Renal cortex interstitium (tissue), 11 donors: ENCODE measurements around the gene TIMM10. TPM values are rescaled to one million over a fixed set of nuclear protein-coding genes. Genes with fewer than 3 reads are reported as not detected.
"Not testable (repeated sequence)": the region's sequence is repeated elsewhere in the genome, so short reads cannot be mapped to it uniquely, and the experiment has no call there.

Experiments
- DNase-seq, 11 donors: peaks; one replicate each; pipeline ENCODE4 v3.0.0-alpha.2; 2013; ENCODE audit warnings: low read depth in 9 of 11, low spot score in 4 of 11; ENCODE audit errors: extremely low read depth in 1 of 11
- polyA plus RNA-seq, 3 donors: library from polyadenylated mRNA; unstranded; fragments of 120-200 nt; gene quantifications; one replicate each; pipeline ENCODE4 v1.2.1, GENCODE V29; 2013; ENCODE audit not compliant: insufficient read length in 3 of 3

TIMM10 gene
- polyA plus RNA-seq, 3 donors: 32.0 to 40.3 (median 34.9) TPM

DNA sequence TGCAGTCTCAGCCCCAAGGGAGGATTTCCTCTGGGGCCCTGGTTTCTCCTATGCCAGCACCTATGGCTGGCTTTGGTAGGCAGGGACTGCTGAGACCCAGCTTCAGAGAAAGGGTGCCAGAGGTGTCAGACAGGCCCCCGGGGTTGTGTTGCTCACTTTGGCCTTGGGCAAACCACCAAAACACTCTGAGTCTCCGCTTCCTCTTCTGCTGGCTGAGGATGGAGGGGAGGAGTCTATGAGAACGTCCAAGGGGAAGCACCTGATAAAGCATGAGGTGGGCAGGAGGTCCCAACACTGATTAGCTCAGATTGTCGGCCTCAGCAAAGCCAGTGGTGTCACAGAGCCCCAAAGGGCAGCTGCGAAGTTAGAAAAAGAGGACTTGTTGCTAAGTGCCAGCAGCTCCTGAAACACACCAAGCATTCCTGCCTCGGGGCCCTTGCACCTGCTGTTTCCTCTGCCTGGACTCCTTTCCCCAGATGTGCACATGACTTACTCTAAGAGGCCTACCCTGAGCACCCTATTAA is 17.4 kb upstream of the TIMM10 start:
- DNase-seq: no peak

DNA sequence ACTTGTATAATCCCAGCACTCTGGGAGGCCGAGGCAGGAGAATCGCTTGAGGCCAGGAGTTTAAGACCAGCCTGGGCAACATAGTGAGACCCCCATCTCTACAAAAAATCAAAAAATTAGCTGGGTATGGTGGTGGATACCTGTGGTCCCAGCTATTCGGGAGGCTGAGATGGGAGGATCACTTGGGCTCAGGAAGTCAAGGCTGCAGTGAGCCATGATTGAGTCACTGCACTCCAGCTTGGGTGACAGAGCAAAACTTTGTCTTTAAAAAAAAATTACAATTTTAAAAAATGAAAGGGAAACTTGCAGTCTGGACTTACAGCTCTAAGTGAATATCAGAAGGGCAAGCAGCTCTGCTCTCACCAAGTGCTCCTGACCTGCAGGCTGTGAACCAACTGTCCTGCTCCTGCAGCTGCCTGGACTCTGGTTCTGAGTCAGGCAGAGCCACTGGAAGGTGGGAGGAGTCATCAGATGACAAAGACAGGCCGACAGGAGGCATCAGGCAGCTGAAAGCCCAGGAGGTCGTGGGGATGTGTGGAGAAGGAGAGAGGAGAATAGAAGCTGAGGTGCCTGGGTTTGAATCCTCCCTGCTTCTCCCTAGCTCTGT is 16.4 kb upstream of the TIMM10 start:
- no peak for DNase-seq

DNA sequence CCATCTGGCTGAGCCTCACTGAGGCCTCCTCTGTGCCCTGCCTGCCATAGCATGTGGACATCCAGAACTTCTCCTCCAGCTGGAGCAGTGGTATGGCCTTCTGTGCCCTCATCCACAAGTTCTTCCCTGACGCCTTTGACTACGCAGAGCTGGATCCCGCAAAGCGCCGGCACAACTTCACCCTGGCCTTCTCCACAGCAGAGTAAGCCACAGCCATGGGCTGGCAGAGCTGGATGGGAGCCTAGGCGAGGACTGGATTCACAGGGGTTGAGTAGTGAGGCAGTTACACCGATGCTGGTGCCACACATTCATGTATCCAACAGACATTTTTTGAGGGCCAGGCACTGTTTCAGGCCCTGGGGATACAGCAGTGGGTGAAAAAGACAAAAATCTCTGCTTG is 15.9 kb upstream of the TIMM10 start:
- DNase-seq: no peak

DNA sequence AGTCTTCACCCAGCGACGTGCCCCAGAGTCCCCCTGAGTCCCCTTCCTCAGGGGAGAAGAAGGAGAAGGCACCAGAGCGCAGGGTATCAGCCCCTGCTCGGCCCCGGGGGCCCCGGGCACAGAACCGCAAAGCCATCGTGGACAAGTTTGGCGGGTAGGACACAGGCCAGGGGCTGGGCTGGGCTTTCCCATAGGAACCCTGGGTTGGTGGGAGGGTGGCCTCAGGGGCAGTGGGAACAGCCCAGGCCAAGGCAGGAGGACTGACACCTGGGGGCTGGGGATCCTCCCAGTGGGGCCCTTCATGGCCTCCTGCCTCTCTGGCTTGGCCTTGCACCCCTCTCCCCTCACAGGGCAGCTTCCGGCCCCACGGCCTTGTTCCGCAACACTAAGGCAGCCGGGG is 15.3 kb upstream of the TIMM10 start:
- DNase-seq: no peak

DNA sequence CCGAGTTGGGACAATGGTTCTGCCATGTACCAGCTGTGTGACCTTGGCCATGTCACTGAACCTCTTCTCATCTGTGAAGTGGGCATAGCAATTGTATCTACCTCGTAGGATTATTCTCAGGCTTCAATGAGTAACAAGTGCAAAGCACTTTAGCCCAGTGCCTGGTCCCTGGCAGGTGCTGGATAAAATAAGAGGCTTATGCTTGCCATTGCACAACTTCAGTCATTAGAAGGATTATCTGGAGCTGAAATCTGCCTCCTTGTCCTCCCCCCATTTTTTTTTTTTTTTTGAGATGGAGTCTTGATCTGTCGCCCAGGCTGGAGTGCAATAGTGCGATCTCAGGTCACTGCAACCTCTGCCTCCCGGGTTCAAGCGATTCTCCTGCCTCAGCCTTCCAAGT is 14.0 kb upstream of the TIMM10 start:
- DNase-seq: no peak

DNA sequence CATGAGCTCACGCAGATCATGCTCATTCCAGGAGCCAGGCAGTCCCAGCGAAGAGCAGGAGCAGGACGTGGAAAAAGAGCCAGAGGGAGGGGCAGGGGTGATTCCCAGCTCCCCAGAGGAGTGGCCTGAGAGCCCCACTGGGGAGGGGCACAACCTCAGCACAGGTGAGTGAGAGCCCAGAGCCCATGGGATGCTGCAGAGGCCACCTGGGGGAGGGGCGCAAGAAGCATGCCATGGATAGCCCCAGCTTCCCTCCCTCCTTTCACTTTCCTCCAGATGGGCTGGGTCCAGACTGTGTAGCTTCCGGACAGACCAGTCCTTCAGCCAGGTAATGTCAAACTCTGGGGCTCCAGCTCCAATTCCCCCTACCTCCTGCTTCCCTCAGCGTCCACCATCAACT is 13.0 kb upstream of the TIMM10 start:
- no peak for DNase-seq

DNA sequence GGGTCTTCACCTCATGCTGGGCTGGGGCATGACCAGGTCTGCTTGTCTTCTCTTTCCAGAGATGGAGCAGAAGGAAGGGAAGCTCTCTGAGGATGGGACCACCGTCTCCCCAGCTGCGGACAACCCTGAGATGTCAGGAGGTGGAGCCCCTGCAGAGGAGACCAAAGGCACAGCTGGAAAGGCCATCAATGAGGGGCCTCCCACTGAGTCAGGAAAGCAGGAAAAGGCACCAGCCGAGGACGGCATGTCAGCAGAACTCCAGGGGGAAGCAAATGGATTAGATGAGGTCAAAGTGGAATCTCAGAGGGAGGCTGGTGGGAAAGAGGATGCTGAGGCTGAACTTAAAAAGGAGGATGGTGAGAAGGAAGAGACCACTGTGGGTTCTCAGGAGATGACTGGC is 12.0 kb upstream of the TIMM10 start:
- DNase-seq: no peak

DNA sequence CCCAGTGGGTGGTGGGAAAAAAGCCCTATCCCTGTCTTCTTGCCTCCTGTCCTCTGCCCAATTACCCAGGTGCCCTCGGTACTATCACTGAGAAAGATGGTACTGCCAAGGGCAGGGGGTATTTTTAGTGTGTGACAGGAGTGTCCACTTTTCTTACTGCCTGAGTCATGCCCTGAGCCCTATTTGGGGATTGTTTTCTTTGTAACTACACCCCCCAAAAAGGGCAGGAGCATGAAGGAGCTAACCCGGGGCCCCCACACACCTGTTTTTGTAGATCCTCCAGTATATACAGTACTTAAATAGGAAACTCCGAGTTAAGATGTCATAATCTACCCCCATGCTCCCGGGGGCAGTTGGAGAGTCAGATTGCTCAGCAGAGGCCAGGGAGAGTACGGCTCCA is 10.6 kb upstream of the TIMM10 start:
- DNase-seq: no peak

DNA sequence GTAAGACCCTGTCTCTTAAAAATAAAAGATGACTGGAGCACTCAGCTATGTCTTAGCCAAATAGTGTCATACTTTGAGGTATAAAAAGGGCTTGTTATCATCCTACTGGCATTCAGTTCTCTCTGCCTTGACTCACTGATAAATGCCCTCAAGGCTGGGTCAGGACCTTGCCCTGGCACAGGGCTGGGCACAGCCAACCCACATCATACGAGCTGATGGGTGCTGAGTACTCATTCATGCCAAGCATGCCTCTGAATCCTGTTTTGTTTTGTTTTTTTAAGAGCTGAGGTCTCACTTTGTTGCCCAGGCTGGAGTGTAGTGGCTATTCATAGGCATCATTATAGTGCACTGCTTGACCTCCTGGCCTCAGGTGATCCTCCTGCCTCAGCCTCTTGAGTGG is 8.8 kb upstream of the TIMM10 start:
- DNase-seq: no peak

DNA sequence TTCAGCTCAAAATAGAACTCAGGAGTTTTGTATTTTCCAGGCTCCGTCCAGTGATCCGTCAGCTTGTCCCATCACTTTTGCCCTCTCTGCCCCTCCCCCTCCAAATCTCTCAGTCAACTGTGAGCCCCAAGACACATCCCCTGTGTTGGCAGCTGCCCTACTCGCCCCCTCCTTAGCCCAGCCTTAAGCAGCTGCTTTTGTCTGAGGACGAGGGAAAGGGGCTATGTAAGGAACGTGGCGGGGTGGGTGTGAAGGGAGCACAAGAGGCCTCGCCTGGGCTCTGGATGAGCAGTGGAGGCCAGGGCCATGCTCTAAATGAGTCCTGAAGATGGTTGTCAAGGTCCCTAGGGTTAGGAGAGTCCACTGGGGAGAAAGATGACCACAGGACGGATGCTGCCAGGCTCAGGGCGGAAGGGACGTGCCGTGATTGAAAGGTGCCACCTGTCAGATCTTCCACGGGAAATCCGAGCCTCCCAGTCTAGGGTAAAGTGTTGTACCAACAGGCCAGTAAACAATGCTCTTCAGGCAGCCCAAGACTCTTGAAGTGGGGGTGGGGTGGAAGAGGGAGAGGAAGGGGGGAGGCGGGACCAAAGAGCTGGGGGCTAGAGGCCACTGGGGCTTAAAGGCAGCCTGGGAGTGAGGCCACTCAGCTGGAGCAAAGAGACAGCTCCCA is 6.5 kb upstream of the TIMM10 start, which contains the start of gene SMTNL1:
Gene SMTNL1 (plus strand): TSS at position 649 of the 673 bp plus-strand sequence. CDS start 5,048 bp downstream, outside the sequence.
- DNase-seq: peak in 2 of 11 donors; percentile 11 to 16

DNA sequence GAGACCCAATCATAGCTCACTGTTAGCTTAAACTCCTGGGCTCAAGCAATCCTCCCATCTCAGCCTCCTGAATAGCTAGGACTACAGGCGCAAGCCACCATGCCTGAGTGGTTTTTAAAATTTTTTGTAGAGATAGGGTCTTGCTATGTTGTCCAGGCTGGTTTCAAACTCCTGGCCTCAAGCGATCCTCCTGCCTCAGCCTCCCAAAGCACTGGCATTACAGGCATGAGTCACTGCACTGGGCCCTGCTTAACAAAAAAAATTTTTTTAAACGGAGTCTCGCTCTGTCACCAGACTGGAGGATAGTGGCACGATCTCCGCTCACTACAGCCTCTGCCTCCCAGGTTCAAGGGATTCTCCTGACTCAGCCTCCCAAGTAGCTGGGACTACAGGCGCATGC is 3.9 kb upstream of the TIMM10 start:
- DNase-seq: not testable (repeated sequence)

DNA sequence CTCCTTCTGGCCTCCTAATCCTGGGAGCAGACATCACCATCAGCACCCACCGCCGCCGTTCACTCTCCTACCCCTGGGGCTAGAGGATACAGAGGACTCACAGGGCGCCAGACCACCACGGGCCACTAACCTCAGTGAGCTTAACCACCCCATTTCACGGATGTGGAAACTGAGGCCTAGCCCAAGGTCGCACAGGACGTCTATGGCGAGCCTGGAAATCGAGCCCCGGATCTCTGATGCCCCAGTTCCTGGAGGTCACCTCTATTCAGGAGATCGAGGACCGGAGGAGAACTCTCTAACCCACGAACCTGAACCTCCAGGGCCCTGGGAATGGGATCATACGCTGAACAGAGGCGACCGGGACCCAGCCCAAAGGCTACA is 349 bp downstream of the TIMM10 start:
- no peak for DNase-seq

DNA sequence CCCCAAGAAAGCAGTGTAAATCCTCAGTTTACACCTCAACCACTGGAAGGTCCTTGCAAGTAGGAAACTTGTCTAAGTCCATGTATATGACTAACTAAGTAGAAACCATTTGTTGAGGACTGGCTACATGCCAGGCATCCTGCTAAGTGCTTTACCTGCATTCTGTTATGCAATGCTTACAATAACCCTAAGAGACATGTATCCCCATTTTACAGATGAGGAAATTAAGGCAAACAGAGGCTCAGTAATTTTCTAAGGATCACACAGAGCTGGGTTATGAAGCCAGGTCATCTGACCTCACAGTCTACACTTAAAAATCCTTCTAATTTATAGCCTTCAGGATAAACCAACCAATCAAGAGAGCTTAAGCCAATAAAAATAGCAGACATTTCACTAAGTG is 1.5 kb downstream of the TIMM10 start:
- DNase-seq: no peak

DNA sequence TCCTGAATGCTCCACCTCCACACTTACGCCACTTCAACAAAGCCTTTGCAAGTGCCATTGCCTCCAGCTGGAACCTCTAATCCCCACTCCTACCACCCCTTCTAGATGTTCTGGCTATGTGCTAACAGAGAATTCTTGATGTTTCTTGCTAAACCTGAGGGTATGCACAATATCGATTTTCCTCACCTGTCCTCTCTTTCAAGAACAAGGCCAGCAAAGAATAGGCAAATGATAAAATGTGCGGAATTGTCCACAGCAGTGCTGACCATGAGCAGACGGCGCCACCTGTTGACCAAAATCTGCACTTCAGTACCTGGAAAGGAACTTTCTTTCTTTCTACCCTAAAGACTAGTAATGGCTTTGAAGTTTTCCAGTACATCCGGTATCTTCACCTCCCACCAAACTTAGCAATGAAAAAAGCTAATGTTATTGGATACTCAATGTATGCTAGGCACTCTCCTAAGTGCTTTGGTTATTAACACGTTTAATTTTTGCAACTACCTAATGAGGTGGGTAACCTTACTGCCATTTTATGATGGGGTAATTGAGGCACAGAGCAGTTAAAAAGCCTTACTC is 3.4 kb downstream of the TIMM10 start:
- peak in 6 of 11 donors; percentile 39 to 59 (median 52) for DNase-seq

DNA sequence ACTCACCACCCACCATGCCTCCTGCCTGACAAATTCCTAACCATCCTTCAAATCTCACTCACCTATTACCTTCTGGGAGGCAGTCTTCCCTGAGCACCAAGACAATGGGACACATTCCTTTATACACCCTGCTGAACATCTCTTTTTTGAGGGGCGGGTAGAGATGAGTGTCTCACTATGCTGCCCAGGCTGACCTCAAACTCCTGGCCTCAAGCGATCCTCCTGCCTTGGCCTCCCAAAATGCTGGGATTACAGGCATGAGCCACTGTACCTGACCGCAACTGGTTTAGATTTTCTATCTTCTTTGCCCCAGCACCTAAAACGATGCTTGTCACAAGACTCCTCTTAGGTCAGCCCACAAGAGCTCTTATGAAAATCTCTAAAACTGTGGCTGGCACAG is 7.1 kb downstream of the TIMM10 start:
- DNase-seq: no peak

DNA sequence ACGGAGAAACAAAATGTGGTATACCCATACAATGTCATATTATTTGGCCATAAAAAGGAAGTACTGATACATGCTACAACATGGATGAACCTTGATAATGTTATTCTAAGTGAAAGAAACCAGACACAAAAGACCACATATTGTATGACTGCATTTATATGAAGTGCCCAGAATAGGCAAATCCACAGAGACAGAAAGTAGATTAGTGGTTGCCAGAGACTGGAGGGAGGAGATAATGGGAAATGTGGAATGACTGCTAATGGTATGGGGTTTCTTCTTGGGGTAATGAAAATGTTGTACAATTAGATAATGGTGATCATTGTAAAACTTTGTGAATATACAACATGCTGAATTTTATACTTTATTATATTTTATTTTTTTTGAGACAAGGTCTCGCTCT is 9.4 kb downstream of the TIMM10 start:
- no peak for DNase-seq

DNA sequence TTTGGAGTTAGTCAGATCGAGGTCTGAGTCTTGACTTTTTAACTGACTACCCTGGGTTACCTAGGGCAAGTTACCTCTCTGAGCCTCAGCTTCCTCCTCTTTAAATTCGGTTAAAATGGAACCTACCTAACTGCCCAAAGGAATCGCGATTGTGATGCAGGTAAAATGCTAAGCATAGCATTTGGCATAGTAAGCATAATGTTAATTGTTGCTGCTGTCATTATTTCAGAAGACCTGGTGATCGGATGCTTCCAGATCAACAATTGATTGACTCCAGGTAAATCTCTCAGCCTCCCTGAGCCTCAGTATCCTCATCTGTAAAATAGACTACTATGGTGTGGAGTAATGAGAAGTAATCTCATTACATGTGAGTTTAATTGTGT is 14.5 kb downstream of the TIMM10 start:
- no peak for DNase-seq

DNA sequence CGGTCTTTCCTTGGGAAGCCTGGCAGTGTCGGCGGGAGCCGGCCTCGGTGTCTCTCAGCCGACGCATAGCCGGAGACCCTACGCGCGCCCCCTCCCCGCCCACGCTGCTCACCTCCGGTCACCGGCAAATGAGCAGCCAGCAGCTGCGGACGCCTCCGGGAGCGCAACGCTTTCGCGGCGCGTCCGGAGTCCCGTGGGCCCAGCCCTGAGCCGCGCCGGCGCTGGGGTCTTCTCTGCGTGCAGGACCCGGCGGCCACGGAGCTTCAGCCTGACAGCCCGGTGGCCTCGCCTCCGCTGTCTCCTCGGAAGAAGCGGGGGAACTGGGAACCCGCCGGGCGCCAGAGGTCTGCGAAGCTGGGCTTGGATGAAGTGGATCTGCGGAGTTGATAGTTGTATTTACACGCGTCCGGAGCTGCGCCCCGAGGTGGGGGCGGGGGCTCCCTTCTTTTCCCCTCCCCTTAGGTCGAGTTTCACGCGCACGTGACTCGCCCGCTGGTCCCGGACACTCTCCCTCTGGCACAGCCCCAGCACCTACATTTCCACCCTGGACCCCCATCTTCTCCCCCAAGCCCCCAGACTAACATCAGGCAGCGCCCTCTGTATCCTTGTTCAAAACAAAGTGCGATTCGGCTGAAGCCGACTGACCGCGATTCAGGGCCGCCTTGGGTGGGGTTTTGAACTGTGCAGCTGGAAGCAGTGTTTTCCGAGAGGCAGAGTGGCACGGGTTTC is 15.1 kb downstream of the TIMM10 start, which contains the start of gene SLC43A1:
Gene SLC43A1 (minus strand): TSS at position 371 of the 729 bp plus-strand sequence. CDS start 1,591 bp downstream, outside the sequence.
- DNase-seq: peak in 3 of 11 donors; percentile 26 to 37 (median 33)

DNA sequence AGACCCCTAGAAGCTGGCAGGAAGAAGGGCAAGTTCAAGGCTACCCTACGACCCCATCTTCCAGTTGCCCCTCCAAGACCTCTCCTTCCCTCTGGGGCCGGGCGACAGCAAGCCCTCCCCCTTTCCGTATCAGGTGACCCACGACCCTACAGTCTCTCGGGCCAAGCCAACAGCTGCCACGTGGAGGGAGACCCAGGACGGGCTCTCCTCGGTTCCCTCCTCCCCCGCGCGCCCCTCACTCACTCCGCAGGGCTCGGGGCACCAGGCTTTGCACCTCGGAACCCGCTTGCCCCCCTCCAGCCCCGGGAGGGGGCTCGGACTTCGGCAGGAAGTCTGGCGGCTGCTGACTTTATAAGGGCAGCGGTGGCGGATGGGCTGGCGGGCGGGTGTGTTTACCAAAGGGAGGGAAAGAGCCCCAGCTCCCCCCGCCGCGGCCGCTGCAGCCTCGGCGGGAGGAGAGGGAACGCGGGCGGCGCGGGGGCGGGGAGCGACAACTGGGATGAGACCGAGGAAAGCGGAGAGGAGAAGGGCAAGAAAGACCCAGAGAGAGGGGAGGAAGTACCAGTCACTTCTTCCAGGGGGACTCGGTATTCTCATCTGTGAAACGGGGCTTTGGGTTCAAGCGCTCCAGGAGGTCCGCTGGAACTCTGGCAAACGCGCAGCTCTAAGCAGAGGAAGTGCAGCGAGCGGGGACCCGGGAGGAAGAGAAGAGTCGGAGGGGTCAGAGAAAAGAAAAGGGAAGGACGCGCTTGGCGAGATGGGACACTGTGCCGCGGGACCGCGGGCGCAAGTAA is 15.8 kb downstream of the TIMM10 start:
- peak in 3 of 11 donors; percentile 4 to 20 (median 9) for DNase-seq
